Measurements from ENCODE around the gene KIF19. TPM values are rescaled to one million over a fixed set of nuclear protein-coding genes. Genes with fewer than 3 reads are reported as not detected.
"Not testable (repeated sequence)": the region's sequence is repeated elsewhere in the genome, so short reads cannot be mapped to it uniquely, and the experiment has no call there.

KIF19 gene
- total and polyA plus RNA-seq, 2 donors (not counting 1 experiment from before 2014, with no cell fraction given), result not detected

DNA sequence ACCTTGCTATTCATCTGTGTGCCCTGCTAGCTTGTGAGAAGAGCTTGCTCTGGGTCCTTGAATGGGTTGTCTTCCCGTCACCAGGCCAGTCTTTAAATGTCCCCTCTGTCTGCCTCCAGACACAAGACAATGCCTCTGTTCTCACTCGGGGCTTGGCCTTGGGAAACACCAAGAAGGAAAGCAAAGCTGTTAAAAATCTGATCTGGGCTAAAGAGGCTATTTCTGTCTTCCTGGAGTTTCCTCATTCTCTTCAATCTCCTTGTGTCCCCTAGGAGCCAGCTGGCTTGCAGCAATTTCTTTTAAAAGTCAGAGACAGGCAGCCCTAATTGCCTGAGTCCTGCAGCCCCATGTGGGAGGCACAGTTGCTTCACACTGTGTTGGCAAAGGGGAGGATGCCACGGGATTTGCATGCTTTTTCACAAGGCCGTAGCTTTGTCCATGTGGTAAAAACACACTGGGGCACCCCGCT lies 49.5 kb upstream of the KIF19 start:
- H3K4me3 Mint-ChIP-seq, result no peak overlapping the region
- peaks cover 37% of the 10 kb centered on the region for H3K27me3 Mint-ChIP-seq
- Histone ChIP-seq H3K79me2 (ENCODE audit: control insufficient read depth, insufficient read depth, low read length) (no peaks in the 10 kb centered on the region), H3K27ac (ENCODE audit: low read length in 2 of 2) (no peak overlapping the region), H3K4me2 (replicated peaks; ENCODE audit: low read depth, low read length, poor library complexity, severe bottlenecking) (no peak overlapping the region), H2AFZ (ENCODE audit: insufficient read depth, low read depth, low read length, poor library complexity, severe bottlenecking) (no peak overlapping the region), H3K36me3 (replicated peaks in 1 of 2; ENCODE audit: control extremely low read depth in 1 of 2, control insufficient read depth in 1 of 2, extremely low read depth in 1 of 2, insufficient read depth in 2 of 2, low read length in 1 of 2) (no peaks in the 10 kb centered on the region), H4K20me1 (ENCODE audit: control insufficient read depth, insufficient read depth, low read length, poor library complexity, severe bottlenecking) (no peaks in the 10 kb centered on the region), H3K4me3 (ENCODE audit: control extremely low read depth in 1 of 5, extremely low read depth in 1 of 5, insufficient read depth in 1 of 5, low read depth in 2 of 5, low read length in 4 of 5) (no peak overlapping the region), H3K4me1 (ENCODE audit: control insufficient read depth in 2 of 2, insufficient read depth in 2 of 2, low read length in 2 of 2) (peaks cover 12 to 23% of the 10 kb centered on the region in 2 donors), H3K27me3 (replicated peaks in 1 of 4; ENCODE audit: control extremely low read depth in 1 of 4, control insufficient read depth in 3 of 4, insufficient read depth in 4 of 4, low read length in 3 of 4) (peaks cover 0 to 9% (median 0%) of the 10 kb centered on the region in 4 experiments), H3K9ac (ENCODE audit: low read length) (no peak overlapping the region), H3K9me3 (ENCODE audit: control extremely low read depth in 1 of 3, control insufficient read depth in 2 of 3, insufficient read depth in 1 of 3, low read length in 2 of 3) (no peaks in the 10 kb centered on the region)
- DNase-seq (no peak), ATAC-seq (ENCODE audit: low read depth) (no peak)
- no peaks in the 10 kb centered on the region for H3K9me3 Mint-ChIP-seq (ENCODE audit: insufficient read depth)
- TF ChIP-seq EZH2 (IDR thresholded peaks at IDR 0.05; ENCODE audit: borderline replicate concordance, insufficient read depth, low read depth, low read length, poor library complexity, severe bottlenecking), result no peak
- TF ChIP-seq, protein P1, sequence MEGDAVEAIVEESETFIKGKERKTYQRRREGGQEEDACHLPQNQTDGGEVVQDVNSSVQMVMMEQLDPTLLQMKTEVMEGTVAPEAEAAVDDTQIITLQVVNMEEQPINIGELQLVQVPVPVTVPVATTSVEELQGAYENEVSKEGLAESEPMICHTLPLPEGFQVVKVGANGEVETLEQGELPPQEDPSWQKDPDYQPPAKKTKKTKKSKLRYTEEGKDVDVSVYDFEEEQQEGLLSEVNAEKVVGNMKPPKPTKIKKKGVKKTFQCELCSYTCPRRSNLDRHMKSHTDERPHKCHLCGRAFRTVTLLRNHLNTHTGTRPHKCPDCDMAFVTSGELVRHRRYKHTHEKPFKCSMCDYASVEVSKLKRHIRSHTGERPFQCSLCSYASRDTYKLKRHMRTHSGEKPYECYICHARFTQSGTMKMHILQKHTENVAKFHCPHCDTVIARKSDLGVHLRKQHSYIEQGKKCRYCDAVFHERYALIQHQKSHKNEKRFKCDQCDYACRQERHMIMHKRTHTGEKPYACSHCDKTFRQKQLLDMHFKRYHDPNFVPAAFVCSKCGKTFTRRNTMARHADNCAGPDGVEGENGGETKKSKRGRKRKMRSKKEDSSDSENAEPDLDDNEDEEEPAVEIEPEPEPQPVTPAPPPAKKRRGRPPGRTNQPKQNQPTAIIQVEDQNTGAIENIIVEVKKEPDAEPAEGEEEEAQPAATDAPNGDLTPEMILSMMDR (IDR thresholded peaks at IDR 0.05), result no peak
- intact Hi-C loops (cut with micrococcal nuclease), result no loop called here
- no peak overlapping the region for H3K27ac Mint-ChIP-seq
- peaks cover 16% of the 10 kb centered on the region for H3K4me1 Mint-ChIP-seq
- CTCF ChIA-PET, result no interaction called here
- POLR2A ChIA-PET, result no interaction called here
- 73% methylated on average over 5 of the region's 5 CpGs for WGBS (ENCODE audit: insufficient coverage)

DNA sequence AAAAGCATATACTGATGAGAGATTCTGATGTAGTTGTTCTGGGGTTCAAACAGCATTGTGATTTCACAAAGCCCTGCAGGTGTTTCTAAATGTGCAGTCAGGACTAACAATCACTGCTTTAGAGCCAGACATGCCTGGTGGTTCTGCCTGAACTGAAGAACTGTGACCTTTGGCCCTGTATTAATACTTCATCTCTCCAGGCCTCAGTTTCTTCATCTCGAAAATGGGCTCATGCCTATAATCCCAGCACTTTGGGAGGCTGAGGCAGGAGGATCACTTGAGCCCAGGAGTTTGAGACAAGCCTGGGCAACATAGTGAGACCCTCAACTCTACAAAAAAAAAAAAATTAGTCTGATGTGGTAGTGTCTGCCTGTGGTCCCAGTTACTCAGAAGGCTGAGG lies 48.1 kb upstream of the KIF19 start:
- Histone ChIP-seq H3K4me2 (replicated peaks; ENCODE audit: low read depth, low read length, poor library complexity, severe bottlenecking) (no peak overlapping the region), H3K9ac (ENCODE audit: low read length) (no peak overlapping the region), H3K27me3 (replicated peaks in 1 of 4; ENCODE audit: control extremely low read depth in 1 of 4, control insufficient read depth in 3 of 4, insufficient read depth in 4 of 4, low read length in 3 of 4) (peaks cover 0 to 9% (median 2%) of the 10 kb centered on the region in 4 experiments), H3K27ac (ENCODE audit: low read length in 2 of 2) (no peak overlapping the region), H3K36me3 (replicated peaks in 1 of 2; ENCODE audit: control extremely low read depth in 1 of 2, control insufficient read depth in 1 of 2, extremely low read depth in 1 of 2, insufficient read depth in 2 of 2, low read length in 1 of 2) (no peaks in the 10 kb centered on the region), H3K9me3 (ENCODE audit: control extremely low read depth in 1 of 3, control insufficient read depth in 2 of 3, insufficient read depth in 1 of 3, low read length in 2 of 3) (no peaks in the 10 kb centered on the region), H2AFZ (ENCODE audit: insufficient read depth, low read depth, low read length, poor library complexity, severe bottlenecking) (no peak overlapping the region), H3K4me1 (ENCODE audit: control insufficient read depth in 2 of 2, insufficient read depth in 2 of 2, low read length in 2 of 2) (peaks cover 12 to 23% of the 10 kb centered on the region in 2 donors), H3K4me3 (ENCODE audit: control extremely low read depth in 1 of 5, extremely low read depth in 1 of 5, insufficient read depth in 1 of 5, low read depth in 2 of 5, low read length in 4 of 5) (no peak overlapping the region), H3K79me2 (ENCODE audit: control insufficient read depth, insufficient read depth, low read length) (no peaks in the 10 kb centered on the region), H4K20me1 (ENCODE audit: control insufficient read depth, insufficient read depth, low read length, poor library complexity, severe bottlenecking) (no peaks in the 10 kb centered on the region)
- Mint-ChIP-seq H3K27ac (no peak overlapping the region), H3K4me1 (peaks cover 17% of the 10 kb centered on the region), H3K27me3 (peaks cover 29% of the 10 kb centered on the region), H3K4me3 (no peak overlapping the region), H3K9me3 (ENCODE audit: insufficient read depth) (no peaks in the 10 kb centered on the region)
- intact Hi-C loops (cut with micrococcal nuclease), result no loop called here
- TF ChIP-seq EZH2 (IDR thresholded peaks at IDR 0.05; ENCODE audit: borderline replicate concordance, insufficient read depth, low read depth, low read length, poor library complexity, severe bottlenecking), result no peak
- TF ChIP-seq, protein P1 (IDR thresholded peaks at IDR 0.05), result no peak
- ATAC-seq (ENCODE audit: low read depth) (no peak), DNase-seq (no peak)
- CTCF ChIA-PET, result no interaction called here
- POLR2A ChIA-PET, result no interaction called here
- WGBS (ENCODE audit: insufficient coverage), result no CpG with 5 or more reads among the region's 1 CpG

DNA sequence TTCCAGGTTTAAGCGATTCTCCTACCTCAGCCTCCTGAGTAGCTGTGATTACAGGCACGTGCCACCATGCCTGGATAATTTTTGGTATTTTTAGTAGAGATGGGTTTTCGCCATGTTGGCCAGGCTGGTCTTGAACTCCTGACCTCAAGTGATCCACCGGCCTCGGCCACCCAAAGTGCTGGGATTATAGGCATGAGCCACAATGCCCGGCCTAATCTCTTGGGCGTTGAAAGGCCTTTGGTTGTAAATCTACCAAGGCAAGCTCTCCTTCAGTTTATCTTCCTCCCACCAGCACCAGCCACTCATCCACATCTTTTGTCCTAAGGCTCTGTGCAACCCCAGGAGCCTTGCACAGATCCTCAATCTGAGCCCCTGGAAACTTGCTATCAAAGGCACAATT lies 46.4 kb upstream of the KIF19 start:
- Histone ChIP-seq H2AFZ (ENCODE audit: insufficient read depth, low read depth, low read length, poor library complexity, severe bottlenecking) (peak overlapping the region; percentile 38), H3K4me1 (ENCODE audit: control insufficient read depth in 2 of 2, insufficient read depth in 2 of 2, low read length in 2 of 2) (peaks cover 2 to 14% of the 10 kb centered on the region in 2 donors)
- intact Hi-C loops (cut with micrococcal nuclease); H4K20me1 ChIP-seq (ENCODE audit: control insufficient read depth, insufficient read depth, low read length, poor library complexity, severe bottlenecking); H3K4me1 Mint-ChIP-seq; ATAC-seq (ENCODE audit: low read depth); POLR2A ChIA-PET; H3K27ac ChIP-seq (ENCODE audit: low read length in 2 of 2); H3K27ac Mint-ChIP-seq; H3K9me3 ChIP-seq (ENCODE audit: control extremely low read depth in 1 of 3, control insufficient read depth in 2 of 3, insufficient read depth in 1 of 3, low read length in 2 of 3); H3K9ac ChIP-seq (ENCODE audit: low read length); H3K79me2 ChIP-seq (ENCODE audit: control insufficient read depth, insufficient read depth, low read length); H3K9me3 Mint-ChIP-seq (ENCODE audit: insufficient read depth); H3K4me3 ChIP-seq (ENCODE audit: control extremely low read depth in 1 of 5, extremely low read depth in 1 of 5, insufficient read depth in 1 of 5, low read depth in 2 of 5, low read length in 4 of 5); H3K4me3 Mint-ChIP-seq; H3K4me2 ChIP-seq (replicated peaks; ENCODE audit: low read depth, low read length, poor library complexity, severe bottlenecking); DNase-seq; H3K27me3 ChIP-seq (replicated peaks in 1 of 4; ENCODE audit: control extremely low read depth in 1 of 4, control insufficient read depth in 3 of 4, insufficient read depth in 4 of 4, low read length in 3 of 4); H3K36me3 ChIP-seq (replicated peaks in 1 of 2; ENCODE audit: control extremely low read depth in 1 of 2, control insufficient read depth in 1 of 2, extremely low read depth in 1 of 2, insufficient read depth in 2 of 2, low read length in 1 of 2): not testable (repeated sequence)
- CTCF ChIA-PET, result interaction anchor here (0.6 kb wide), 1 partner anchor 73 kb away, joined by 3 read pairs; no protein-coding TSS in a partner anchor
- 95% methylated on average over 3 of the region's 7 CpGs for WGBS (ENCODE audit: insufficient coverage)
- H3K27me3 Mint-ChIP-seq, result peaks cover 16% of the 10 kb centered on the region

Data from B cell (primary cell).